ENCODE measurements around the gene TLR8. TPM values are rescaled to one million over a fixed set of nuclear protein-coding genes. Genes with fewer than 3 reads are reported as not detected.
"Not testable (repeated sequence)": the region's sequence is repeated elsewhere in the genome, so short reads cannot be mapped to it uniquely, and the experiment has no call there.

TLR8 gene
- total RNA-seq, 1 experiment from 2014 or later, result not detected

- no peak for DNase-seq (ENCODE audit: low spot score)
Observed at GRCh38 chrX:12946406-12946805, 40.0 kb downstream of the TLR8 start.

- DNase-seq (ENCODE audit: low spot score), result peak; percentile 92
Observed at GRCh38 chrX:12946838-12947544, 40.6 kb downstream of the TLR8 start.

DNA sequence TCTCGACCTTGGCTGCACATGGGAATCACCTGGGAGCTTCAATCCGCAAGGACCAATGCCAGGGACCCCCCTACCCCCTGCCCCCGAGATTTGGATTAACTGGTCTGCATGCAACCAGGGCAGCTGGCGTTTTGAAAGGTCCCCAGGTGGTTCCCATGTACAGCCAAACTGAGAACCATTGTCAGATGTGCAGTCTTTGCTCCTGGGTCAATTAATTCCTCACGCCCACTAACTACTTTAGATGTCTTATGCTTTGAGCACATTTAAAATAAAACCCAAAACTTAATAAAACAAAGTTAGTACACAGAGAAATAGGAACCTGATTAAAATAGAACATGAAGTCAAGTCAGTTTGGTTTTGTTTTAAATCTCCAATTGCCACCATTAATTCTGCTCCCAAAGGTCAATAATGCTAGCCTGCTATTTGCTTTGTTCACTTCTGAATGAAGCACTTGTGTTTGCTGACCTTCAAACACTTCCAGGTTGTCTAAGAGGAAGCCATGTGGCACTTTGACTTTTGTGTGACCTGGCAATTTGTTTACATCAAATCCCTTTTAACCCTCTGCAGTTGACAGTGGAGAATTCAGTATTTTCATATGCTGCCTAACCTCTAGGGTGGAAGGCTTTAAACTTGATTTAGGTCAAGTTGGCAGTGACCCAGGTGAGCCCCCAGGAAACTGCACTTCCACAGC is 41.3 kb downstream of the TLR8 start:
- DNase-seq (ENCODE audit: low spot score), result peak; percentile 28

- no peak for DNase-seq (ENCODE audit: low spot score)
Observed at GRCh38 chrX:12948495-12948894, 42.1 kb downstream of the TLR8 start.

DNA sequence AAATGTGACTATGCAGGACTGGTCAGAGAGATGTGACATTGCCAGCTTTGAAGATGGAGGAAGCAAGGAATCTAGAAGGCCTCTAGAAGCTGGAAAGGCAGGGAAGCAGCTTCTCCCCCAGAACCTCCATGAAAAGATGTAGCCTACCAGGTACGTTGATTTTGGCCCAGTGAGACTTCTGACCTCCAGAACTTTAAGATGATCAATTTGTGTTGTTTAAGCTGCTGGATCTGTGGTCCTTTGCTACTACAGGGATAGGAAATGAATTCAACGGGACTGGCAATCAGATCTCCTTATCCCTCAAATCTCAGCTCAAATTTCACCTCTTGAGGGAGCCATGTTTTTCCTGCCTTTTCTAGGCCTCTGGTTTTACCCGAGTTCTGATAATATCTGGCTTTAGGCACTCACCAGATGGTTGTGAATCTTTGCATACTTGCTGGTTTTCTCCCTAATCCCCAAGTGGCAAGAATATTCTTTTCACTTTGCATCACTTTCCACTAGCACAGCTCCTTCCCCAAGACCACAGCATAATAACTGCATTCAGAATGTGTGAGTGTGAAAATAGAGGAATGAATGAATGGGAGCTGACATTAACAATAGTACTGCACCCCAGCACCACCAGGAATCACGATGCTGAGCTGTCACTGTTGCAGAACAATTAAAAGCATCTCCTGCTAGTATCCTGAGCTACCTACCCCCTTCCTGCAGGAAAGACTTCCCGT is 42.9 kb downstream of the TLR8 start:
- DNase-seq (ENCODE audit: low spot score), result no peak

DNA sequence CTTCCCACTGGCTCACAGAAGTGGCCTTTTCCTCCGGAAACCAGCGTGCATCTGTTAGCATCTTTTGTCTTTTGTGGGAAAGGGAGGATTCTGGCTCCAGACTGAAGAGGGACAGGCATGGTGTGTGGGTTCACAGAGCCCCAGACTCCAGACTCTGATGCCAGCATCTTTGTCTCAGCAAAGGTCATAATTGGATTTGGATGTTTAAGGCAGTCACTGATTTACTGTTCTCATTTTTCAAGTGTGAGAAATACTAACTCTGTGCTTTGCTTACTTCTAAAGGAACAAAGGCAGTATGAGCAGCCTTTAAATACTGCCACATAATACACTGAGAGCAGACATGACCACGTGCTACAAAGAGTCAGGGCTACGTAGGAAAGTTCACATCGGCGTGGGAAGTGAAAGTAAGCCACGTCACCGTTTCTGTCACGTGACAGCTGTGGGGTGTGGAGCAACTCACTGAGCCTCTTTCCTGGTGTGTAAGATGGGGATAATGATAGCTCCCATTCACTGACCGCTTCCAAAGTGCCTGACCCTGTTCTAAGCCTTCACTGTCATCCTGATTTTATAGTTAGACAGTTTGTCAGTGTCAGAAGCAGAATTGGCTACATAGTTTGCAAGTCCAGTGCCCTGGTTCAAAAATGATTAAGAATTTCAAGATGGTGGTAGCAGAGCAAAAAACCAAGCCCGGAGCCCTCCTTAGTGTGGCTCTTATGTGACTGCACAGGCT is 43.7 kb downstream of the TLR8 start:
- DNase-seq (ENCODE audit: low spot score), result peak; percentile 53

DNA sequence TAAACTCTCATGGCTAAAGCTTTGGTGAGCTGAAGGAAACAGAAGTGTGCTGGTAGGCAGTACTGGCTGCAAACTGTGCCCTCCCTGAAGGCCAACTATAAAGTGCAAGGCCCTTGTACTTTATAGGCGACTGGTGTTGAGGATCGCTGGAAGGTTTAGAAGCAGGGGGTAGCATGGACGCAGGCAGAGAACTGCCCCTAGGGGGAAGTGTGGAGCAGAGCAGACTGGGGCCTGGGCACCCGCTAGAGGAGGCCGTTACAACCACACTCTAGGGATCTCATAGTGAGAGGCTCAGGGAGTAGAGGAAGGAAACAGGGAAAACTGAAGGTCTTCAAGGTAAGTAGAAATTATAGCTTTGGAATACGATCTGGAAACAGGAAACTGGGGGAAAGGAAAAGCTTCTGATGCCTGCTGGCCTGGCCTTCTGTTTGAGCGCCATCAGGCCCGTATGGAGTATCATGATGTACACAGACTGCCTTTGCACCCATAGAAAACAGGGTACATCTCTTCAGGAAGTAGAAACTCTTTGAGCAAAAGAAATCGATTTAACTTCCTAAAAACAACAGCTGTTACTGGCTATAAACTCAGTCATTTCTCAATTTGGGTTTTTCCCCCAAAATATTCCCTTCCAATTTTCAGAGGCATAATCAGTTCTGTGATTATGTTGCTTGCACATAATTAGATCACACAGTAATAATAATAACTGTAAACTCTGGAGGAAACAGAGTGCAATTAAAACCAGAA is 44.6 kb downstream of the TLR8 start:
- DNase-seq (ENCODE audit: low spot score), result peak; percentile 16

GRCh38 chrX:12951595-12951975 is 45.2 kb downstream of the TLR8 start:
- DNase-seq (ENCODE audit: low spot score), result no peak

GRCh38 chrX:12953420-12953819 is 47.0 kb downstream of the TLR8 start:
- DNase-seq (ENCODE audit: low spot score), result no peak

- no peak for DNase-seq (ENCODE audit: low spot score)
Observed at GRCh38 chrX:12954376-12954775, 48.0 kb downstream of the TLR8 start.

DNA sequence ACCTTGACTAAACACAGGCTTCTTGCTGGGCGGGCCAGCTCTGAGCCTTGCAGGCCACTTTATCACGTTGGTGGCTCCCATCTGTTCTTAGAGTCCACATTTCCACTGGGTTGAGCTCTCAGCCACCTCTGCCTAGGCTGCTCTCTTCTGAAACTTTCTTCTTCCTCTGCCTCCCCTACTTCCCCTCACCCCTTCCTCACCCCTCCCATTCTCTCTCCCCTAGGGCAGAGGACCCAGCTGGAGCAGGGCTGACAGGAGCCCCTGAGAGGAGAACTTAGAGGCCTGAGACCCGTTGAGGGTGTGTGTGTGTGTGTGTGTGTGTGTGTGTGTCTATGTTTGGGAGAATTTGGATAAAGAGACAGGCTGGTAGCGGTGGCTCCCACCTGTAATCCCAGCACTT is 48.6 kb downstream of the TLR8 start:
- peak; percentile 20 for DNase-seq (ENCODE audit: low spot score)

DNA sequence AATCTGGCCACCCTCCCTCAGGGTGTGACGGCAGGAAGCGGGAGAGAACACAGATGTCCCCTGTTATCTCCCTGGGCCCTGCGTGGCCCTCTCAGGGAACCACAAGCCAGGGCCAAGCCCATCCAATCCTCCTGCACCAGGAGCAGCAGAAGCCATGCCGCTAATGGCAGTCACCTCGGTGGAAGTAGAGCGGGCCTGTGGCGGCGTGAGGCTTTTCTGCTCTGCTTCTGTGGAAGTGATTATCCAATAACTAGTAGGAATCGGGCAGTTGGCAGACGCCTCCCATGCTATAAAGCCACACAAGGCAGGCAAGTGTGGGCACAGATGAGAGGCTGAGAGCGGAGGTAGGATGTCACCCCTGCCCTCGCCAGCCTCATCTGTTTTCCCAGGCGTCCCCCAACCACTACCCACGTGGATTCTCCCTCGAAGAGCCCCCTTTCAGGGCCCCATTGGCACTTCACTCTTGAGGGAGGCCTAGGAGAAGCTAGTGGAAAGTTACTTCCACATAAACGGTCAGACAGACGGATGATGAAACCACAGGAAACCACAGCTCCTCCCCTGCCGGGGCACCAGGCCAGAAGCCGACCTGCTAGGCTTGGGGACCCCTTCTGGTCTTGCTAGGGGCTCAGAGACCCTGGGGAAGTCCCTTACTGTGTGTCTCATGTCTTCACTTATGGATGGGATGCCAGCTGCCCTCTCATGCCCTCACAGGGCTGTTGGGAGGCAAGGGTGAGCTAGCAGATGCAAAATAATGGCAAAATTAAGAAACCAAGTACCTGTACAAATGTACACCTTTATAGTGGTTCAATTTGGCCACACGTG is 49.7 kb downstream of the TLR8 start:
- peak; percentile 69 for DNase-seq (ENCODE audit: low spot score)

GRCh38 chrX:12956704-12957534 is 50.5 kb downstream of the TLR8 start:
- DNase-seq (ENCODE audit: low spot score), result peak; percentile 56

GRCh38 chrX:12958059-12958458 is 51.6 kb downstream of the TLR8 start:
- DNase-seq (ENCODE audit: low spot score), result no peak

- DNase-seq (ENCODE audit: low spot score), result no peak
Observed at GRCh38 chrX:12958461-12958860, 52.0 kb downstream of the TLR8 start.

DNA sequence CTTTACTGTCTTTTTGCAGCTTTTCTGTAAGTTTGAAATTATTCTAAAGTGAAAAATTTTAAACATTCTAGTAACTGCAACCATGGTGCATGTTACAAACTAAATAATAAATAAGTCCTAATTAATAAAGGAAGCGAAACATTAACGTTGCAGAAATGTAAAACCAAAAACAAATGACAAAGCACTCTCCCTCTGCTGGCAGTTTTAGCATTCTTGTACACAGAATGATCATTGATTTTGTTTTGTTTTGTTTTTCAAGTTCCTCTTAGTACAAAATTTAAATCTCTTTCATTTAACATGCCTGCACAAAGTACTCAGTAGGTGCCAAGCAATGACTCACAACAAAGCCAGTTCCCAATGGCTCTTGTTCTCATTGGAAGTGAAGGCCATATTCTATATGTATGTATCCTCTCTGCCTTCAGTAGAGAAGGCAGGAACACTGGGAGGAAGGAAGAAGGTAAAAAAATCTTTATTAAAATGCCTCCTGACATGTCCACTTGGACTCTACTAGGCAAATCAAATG is 54.8 kb downstream of the TLR8 start:
- no peak for DNase-seq (ENCODE audit: low spot score)

DNA sequence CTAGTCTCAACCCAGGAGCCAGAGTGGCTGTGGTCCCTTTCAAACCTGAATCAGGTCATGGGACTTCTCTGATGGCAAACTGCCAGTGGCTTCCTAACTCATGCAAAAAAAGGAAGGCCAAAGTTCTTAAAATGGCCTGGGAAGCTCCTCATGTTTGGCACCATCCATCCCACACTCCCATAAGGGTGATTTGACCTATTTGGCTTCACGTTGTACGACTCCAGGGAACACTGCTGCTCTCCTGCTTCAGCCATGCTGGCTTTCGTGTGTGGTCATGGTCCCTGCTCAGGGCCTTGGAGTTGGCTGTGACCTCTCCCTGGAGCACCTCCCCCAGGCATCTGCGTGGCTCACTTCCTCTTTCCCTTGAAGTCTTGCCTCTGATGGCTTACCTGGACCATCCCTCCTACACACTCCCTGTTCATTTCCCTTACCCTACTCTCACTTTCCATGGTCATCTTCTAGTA is 55.7 kb downstream of the TLR8 start:
- no peak for DNase-seq (ENCODE audit: low spot score)

GRCh38 chrX:12963210-12963850 is 56.9 kb downstream of the TLR8 start:
- not testable (repeated sequence) for DNase-seq (ENCODE audit: low spot score)
